CMK (cell line): Measurements from ENCODE around the gene KLHL29.
A peak's percentile ranks its signal among the peaks of the same experiment; 100 is the strongest.

Source experiments
- DNase-seq: peaks from one replicate; pipeline ENCODE4 v3.0.0-alpha.2; 2010; ENCODE audit warnings: low read depth

The KLHL29 gene

DNA sequence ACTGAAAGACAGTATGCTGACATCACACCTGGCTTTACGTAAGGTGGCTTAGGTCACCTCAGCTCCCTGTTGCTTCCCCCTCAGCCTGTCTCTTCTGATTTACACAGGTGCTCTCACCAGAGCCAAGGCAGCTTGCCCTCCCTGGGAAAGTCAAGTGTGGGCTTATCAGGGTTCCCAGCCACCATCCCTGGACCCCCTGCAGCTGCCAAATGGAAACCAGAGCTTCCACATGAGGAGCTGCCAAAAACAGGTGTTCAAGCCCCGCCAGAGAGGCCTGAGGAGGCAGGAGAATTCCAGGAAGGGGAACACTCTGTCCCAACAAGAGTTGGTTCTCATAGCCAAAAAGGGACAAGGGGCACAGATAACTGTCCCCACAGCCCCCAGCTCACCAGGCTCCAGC, 275.3 kb downstream of the KLHL29 start:
- no peak for DNase-seq

DNA sequence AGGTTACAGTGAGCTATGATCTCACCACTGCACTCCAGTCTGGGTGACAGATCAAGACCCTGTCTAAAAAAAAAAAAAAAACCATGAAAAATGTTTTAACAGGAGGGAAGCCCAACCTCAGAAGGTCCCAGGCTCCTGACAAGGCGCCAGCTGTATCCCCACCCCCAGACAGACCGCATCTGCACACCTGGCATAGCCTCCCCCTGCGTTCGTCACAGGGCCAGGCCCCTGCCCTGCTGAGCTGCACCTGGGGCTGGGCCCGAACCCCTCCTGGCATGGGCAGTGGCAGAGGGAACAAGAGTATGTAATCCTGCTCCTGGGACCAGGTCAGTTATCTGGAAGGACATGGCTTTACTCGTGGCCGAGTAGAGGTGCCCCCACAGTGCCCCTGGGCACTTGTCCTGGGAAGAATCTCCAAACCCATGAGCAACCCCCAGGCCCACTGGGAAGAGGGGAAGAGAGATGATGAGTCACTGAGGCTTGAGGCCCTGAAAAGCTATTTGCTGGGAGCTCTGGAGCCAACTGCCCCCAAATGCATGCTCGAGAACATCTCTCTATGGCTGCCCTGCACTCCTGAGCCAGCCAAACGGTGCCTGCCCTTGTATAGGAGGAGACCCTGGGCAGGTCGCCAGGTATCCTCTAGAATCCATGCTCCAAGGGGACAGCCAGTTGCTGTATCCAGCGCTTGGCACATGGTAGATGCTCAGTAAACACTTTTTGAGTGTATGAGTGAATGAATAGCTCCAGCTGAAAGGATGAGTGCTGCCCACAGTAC, 276.5 kb downstream of the KLHL29 start:
- no peak for DNase-seq

DNA sequence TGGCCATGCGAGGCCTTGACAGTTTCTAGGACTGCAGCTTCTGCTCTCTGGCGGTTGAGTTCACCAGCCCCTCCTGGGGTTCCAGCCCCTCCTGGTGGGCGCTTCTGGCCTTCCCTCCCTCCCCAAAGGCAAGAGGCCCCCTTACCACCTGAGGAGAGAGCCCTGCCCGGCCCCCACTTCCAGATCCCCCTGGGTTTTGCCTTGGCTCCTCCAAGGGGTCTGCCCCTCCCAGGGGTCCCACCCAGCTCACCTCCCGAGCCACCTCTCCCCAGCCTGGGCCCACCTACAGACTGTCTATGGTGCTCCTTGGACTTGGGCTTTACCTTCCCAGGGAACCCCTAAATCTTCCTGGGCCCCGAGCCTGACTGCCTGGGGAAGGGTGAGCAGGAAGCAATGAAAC, 277.5 kb downstream of the KLHL29 start:
- DNase-seq = no peak

DNA sequence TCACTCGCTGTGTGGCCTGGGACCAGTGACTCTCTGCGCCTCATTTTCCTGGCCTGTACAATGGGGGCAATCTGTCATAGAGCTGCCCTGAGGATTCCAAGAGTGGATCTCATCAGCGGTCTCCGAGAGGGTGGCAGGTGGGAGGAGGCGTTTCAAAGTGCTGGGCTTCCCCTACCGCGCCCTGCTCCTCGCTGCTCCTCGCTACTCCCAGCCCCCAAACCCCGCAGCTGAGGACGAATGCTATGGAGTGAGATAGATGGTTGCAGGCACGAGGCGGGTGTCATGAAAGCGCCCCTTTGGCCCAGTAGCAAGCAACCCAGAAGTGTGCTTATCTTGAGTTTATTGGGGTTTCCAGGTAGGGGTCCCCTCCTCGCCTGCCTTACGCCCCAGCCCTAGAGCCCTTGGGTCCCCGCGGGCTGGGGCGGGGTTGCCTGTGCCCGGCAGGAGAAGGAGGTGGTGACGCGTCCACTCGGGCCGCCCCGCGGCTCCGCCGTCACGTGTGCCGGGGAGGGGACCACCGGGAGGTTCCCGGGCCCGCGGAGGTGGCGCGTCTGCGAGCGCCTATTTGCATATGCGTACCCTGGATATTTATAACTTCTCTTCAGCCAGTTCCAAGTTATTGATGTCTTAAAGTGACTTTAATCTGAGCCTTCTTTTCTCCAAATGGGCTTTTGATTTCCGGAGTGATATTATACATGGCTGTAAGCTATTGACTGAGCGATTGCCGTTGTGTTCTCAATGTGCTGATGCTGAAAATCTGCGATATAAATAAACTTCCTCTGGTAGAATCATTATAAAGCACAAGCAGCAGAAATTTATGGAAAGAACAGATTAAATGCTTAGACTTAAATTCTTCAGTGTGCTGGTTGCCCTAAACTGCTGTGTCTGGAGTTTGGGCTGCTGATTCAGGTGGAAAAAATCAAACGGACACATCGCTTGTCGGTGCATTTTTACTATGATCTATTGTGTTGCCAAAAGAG, 278.3 kb downstream of the KLHL29 start:
- DNase-seq = no peak

DNA sequence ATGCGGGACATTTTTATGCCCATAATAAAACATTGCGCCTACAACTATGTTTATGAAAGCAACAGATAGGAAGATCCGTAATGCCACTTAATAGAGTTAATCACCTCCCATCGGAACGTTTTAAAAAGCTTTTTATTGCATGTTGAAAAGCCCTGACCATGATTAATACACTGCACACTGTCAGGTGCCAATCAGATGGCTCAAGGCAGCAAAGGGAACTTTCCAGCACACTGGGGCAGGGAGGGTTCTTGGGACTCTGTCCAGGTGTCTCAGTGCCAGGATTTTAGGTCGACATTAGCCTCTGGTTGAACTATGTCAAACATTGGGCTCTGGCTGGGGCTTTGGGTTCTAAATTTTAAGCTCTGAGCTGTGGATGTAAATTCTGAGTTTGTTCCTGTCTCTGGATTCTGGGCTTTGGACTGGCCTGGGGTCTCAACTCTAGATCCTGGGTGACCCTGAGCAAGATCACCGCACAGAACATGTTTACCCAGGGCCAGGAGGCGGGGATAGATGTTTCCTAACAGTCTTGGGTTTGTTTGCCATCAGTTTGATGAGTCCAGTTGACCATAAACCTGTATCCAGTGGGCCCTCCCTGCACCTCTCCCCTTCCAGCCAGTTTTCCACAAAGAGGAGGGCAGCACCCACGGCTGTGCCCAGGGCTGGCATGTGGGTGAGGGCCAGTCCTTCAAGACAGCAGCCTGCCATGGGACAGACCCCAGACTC, 279.2 kb downstream of the KLHL29 start:
- DNase-seq = no peak

DNA sequence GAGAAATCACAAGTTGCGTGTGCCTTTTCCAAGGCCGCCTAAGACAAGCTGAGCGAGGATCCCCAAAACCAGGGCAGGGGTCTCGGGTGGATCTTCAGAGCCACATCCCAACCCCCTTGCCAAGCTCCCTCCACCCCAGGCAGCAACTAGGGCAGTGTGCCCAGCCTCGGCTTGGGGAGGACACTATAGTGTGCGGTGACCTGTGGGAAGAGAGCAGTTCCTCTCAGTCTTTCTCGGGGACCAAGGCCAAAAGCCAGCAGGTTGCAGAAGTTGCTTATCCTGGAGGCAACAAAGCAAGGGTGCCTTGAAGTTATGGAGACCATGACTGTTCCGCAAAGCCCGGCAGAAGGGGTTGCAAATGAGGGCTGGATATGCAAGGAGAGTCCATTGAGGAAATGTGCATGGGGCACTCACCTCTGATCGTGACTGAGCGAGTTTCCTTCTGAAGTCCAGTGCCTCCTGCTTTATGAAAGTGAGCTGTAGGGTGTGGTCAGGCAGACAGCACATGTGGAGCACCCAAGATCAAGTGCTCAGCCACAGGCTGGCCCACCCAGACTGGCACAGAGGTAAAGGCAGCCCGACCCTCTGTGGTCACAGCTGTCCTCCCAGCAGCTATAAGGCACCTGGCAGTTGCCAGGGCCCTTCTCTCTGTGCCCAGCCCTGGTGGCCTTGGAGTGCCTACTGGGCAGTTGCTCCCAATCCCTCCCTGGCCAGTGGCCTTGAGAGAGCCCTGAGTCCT, 281.4 kb downstream of the KLHL29 start:
- no peak for DNase-seq

DNA sequence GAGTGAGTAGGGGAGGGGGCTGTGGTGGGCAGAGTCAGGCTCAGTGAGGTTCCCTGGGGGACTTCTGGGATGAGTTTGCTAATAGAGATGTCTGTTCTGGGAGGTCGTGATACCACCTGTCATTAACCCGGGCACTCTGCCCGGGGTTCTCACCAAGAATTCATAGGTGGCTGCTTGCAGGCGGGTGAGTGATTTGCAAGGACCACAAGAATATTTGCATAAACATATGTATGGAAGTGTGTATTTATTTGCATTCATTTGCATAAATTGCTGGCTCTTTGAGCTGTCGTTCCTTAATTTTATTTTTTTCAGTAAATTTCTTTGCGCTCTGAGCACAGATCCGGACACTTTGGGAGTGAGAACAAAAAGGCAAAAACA, 282.0 kb downstream of the KLHL29 start:
- no peak for DNase-seq

DNA sequence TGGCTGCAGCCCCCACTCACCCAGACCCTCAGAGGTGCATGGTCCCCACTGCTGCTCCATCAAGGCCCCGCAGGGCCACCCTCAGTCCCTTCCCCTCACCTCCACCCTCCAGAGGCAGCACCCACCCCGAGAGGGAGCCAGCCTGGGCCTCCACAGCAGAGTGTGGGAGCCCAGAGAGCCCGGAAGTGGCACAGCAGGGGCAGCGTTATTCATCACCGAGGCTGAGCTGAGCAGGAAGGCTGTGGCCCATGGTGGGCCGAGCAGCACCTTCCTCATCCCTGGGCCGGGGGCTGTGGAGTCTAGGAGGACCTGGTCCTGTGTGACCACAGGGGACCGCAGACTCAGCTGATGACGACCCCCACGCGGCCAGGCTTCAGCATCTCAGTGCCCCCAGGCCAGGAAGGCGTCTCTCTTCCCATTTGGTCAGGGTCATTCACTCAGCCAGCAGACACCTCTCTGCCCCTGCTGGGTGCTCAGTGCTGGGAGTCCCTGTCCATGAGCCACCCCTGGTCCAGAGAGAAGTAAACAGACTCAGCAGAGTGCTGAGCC, 283.9 kb downstream of the KLHL29 start:
- DNase-seq = no peak

DNA sequence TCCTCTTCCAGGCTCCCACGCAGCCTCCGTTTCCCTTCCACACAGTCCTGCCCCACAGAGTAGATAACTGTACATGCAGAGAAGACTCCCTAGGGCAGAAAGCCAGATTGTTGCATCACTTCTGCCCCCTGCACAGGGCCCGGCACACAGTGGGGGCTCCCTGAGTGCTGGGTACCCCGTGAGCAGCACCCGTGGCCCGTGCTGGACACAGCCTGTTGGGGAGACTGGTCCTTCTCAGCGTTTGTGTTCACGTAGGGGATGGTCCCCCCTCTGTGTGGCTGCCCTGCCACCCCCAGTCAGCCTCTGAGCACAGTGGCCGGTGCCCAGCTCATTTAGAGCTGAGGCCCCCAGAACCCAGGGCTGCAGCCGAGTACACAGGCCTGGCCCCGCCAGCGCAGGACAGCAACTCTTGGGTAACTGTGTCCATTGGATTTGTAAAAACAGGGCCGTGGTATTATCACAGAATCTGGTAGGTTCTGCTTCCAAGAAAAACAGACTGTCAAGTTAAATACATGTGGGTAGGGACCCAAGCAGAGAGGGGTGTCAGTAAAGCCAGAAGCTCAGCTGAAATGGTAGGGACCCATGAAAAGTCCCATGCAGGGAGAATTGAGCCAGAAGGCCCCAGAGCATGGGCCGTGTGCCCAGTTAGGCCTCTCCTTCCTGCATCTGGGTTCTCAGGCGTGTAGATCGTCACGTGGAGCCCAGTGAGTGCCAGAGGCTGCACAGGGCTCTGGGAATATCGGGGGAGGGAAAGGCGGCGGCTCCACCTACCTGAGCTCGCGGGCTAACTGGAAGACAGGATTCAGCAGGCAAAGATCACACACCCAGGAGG, 284.6 kb downstream of the KLHL29 start:
- DNase-seq = no peak

DNA sequence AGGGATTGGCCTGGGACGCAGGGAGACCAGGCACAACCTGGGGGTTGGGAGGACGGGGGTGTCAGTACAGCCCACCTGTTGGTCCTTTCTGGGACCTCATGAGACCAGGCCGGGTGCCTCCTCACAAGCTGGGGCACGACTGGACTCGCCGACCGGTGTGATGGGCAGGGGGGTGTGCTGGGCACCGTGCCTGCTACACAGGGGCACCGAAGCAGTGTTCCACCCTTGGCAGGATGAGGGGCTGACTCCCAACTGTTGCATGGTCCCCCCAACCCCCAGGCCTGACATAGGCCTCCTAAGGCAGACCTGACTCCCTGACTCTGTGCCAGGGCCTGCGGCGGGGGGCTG, 285.2 kb downstream of the KLHL29 start:
- DNase-seq = no peak

DNA sequence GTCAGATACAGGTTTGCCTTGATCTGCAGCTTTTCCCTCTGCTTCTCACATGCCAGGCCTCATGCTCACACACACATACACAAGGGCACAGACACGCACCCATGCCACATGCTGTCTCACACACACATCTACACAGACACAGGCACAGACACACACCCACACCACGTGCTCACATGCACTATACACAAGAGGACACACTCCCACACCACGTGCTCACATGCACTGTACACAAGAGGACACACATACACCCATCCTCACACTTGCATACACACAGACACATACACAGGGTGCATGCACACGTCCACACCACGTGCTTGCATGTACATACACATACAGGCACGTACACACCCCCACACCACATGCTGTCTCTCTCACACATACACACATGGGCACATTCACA, 288.1 kb downstream of the KLHL29 start:
- no peak for DNase-seq

DNA sequence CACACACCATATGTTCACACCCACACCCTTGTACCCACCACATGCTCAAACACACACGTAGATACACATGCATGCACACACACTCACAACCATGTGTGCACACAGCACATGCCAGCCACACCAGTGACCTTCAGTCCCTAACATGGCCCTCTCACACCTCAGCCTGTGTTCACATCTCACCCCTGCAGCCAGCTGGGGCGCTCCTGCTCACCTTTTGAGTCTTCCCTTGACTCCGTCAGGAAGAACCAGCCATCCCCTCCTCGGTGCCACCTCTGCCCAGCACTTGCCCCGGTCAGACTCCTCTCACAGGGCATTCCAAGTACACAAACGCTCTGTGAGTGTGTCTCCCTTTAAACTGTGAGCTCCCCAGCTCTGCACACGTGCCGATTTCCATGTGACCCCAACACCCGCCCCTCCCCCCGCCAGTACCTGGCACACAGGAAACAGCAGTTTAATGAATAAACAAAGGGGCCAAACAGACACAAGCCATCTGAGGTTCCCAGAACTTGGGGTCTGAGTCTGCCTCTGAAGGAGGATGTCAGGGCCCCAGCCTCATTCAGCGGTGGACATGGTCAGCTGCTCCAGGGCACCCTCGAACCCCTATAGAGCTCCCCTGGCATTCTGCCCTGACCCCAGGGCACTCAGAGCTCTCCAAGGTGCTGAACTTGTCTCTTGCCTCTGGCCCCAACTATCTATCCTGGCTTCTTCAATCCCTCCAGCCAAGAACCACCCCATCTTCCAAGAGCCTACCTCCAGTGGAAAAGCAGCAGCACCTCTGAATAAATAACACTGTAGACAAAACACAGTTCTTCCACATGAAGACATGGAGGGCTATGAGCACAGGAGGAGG, 289.1 kb downstream of the KLHL29 start:
- peak; percentile 17 for DNase-seq

DNA sequence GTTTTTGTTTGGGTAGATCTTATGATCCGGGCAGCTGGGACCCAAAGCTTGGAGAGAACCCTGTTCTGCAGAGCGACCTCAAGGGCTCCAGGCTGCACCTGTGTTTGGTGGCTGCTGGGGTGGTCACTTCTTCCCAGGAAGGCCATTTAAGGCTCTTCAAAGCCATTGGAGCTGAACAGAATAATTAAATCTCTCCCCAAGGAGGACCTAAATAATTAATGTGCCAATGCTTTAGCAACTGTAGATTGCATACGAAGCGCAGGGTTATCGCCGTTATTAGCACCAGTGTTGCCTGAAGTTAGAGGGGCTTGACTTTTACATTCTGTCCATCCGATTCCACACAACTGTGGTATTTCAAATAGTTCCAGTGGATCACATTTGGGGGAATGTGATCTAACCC, 290.5 kb downstream of the KLHL29 start:
- DNase-seq = no peak

DNA sequence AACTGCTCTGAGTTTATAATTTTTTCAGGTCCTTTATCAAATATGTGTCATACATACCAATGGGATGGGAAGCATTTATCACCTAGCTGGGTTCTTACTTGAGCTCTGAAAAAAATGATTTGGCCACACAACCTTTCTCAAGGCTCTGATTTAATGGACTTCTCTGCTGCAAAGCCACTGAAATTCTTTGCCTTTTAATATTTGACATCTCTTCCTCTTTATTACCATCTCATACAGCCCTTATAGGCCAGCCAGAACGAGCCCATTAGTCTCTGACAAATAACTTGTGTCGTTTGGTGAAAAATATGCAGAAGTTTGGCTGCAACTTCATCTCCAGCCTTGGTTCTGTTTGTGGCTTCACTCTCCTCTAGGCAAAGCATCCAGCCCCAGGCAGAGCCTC, 292.9 kb downstream of the KLHL29 start:
- no peak for DNase-seq

DNA sequence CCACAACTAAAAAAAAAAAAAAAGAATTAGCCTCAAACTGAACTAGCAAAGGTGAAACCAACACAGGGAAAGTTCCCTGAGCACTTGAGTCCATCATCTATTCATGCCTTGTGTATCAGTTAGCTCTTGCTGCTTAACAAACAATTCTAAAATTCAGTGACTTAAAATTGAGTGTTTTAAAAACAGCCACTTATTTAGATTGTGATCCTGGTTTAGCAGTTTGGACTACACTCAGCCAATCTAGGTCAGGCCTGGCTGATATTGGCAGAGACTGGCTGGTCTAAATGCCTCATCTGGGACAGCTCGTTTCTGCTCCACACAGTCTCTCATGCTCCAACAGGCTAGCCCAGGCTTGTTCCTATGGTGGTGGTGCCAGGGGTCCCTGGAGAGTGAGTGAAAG, 294.1 kb downstream of the KLHL29 start:
- DNase-seq = no peak

DNA sequence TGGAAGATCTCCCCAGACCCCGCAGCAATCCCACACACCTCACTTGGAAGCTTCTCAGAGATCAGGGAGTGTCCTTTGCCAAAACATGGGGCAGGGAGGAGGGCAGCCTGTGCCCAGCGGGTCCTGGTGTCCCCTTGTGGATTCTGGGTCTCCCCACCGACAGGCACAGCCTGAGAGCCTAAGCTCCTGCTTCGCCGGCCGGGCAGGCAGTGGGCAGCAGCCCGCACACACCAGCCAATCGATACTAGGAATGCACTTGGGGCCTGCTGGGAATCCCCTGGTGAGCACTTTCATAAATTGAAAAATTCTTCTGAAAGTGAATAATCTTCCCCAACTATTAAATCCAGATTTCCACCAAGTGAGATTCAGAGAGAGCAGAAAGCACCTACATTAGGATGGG, 296.0 kb downstream of the KLHL29 start:
- DNase-seq = no peak

DNA sequence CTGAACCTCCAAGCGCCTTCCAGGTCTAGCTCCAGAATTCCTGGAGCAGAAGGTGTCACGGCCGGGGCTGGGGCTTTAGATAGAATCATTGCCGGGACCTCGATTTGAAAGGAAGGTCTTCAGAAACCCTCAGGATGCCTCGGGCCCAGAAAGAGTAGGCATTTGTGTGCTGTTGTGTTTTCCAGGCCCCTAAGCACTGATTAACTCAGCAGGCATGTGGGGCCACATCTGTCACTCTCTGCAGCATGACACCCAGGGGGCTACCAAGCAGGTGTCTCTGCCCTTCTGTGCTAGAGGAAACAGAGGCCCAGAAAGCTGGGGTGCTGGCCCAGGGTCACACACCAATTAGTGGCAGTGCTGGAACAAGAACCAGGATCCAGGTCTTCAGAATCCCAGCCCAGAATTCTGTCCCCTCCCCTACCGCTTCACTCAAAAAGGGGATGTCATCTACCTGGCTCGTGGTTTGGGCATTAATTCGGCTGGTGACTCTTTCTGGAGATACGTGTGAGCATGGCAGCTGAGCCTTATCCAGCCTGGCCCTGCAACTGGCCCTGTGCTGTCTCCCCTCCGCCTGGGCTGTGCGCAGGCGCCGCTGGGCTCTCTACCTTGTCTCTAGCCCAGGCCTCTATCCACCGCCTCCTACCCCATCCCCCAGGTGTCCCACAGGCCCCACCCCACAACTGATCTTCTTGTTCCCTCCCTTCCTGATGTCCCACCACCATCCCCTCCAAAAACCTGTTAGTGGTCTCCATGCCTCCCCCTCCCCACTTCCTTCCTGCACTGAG, 296.6 kb downstream of the KLHL29 start:
- no peak for DNase-seq

DNA sequence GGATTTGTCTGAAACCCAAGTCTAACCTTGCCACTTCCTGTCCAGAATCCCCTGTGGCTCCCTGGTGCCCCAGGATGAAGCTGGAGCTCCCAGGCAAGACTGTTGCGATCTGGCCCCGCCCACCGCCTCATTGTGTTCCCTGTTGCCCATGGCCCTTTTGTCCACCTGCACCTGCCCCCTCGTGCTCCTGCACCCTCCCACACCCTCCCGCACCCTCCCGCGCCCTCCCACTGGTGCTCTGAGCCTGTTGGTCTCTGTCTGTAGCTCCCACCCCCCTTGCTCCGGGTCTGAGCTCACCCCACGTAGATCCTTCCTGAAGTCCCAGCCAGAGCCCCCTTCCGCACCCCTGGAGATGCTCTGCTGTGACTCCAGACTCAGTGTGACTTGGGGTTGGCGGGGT, 297.5 kb downstream of the KLHL29 start:
- no peak for DNase-seq

DNA sequence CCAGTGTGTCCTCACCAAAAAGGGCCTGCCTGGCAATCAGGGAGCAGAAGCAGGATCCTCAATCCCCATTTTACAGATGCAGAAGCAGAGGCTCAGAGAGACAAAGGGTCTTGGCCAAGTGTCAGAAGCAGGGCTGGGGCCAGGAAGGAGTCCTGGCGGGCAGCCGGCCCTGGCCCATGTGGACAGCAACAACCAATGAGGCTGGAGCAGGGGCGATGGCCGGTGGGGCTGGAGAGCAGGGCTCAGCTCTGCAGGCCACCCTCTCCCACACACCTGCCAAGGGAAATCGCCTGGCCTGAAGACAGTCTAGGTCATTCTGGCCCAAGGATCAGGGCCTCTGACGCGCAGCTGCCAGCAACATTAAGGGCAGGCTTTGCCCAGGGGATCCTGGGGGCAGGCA, 298.0 kb downstream of the KLHL29 start:
- DNase-seq = no peak
